ENCODE data around the gene C1QTNF1.

Gene C1QTNF1

GRCh38 chr17:79034931-79035485 is 11.0 kb downstream of the C1QTNF1 start:
- H3K18ac ChIP-seq (ENCODE audit: low read length): no peak overlapping the region
- H3K4me1 ChIP-seq (ENCODE audit: control insufficient read depth in 1 of 2, insufficient read depth in 2 of 2, low read length in 2 of 2): peaks cover 7 to 9% of the 10 kb centered on the region in 2 experiments
- H4K91ac ChIP-seq (ENCODE audit: low read depth, low read length): no peak overlapping the region
- no peak for DNase-seq
- H2AK5ac ChIP-seq (ENCODE audit: low read length): no peak overlapping the region
- H2BK120ac ChIP-seq (ENCODE audit: insufficient read depth, low read length, poor library complexity): no peak overlapping the region
- H3K14ac ChIP-seq (ENCODE audit: low read length): no peak overlapping the region
- H3K4me3 ChIP-seq (ENCODE audit: low read depth, low read length): no peak overlapping the region
- H2AFZ ChIP-seq (ENCODE audit: insufficient read depth, low read length, poor library complexity): no peak overlapping the region
- no peaks in the 10 kb centered on the region for H3K79me1 ChIP-seq (ENCODE audit: low read length)
- H3K4me2 ChIP-seq (ENCODE audit: low read length): no peak overlapping the region
- H3K9me3 ChIP-seq (ENCODE audit: insufficient read depth, low read depth, low read length): peaks cover 3% of the 10 kb centered on the region
- no peak overlapping the region for H3K23ac ChIP-seq (ENCODE audit: low read length)
- H2BK12ac ChIP-seq (ENCODE audit: low read length): no peak overlapping the region
- H3K9ac ChIP-seq (ENCODE audit: low read length): no peak overlapping the region
- H3K27ac ChIP-seq (ENCODE audit: low read depth, low read length): no peak overlapping the region
- H3K79me2 ChIP-seq (ENCODE audit: control insufficient read depth, insufficient read depth, low read length, poor library complexity): no peaks in the 10 kb centered on the region
- no peak overlapping the region for H4K12ac ChIP-seq (ENCODE audit: low read depth, low read length)
- no peak overlapping the region for H4K8ac ChIP-seq (ENCODE audit: low read depth, low read length)
- H2BK5ac ChIP-seq (ENCODE audit: low read depth, low read length, poor library complexity): no peak overlapping the region
- no peaks in the 10 kb centered on the region for H3K27me3 ChIP-seq (ENCODE audit: insufficient read depth, low read length)
- no CpG with 5 or more reads among the region's 8 CpGs for WGBS (ENCODE audit: extremely low coverage, insufficient coverage, insufficient read length)
- no peaks in the 10 kb centered on the region for H3K36me3 ChIP-seq (ENCODE audit: control insufficient read depth in 1 of 2, insufficient read depth in 2 of 2, low read length in 2 of 2)
- H3K4ac ChIP-seq (ENCODE audit: low read depth, low read length): no peak overlapping the region

GRCh38 chr17:79035686-79036085 is 11.7 kb downstream of the C1QTNF1 start:
- WGBS (ENCODE audit: extremely low coverage, insufficient coverage, insufficient read length): no CpG with 5 or more reads among the region's 6 CpGs

DNA sequence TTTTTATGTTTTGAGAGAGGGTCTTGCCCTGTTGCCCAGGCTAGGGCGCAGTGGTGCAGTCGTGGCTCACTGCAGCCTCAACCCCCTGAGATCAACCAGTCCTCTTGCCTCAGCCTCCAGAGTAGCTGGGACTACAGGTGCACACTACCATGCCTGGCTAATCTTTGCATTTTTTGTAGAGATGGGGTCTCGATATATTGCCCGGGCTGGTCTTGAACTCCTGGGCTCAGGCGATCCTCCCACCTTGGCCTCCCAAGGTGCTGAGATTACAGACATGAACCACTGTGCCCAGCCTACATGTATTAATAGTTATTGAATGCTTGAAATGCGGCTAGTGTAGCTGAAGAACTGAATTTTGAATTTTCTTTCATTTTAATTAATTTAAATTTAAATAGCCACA is 12.2 kb downstream of the C1QTNF1 start:
- DNase-seq: no peak
- no peaks in the 10 kb centered on the region for H3K27me3 ChIP-seq (ENCODE audit: insufficient read depth, low read length)
- no CpG with 5 or more reads among the region's 6 CpGs for WGBS (ENCODE audit: extremely low coverage, insufficient coverage, insufficient read length)
- H3K4me1 ChIP-seq (ENCODE audit: control insufficient read depth in 1 of 2, insufficient read depth in 2 of 2, low read length in 2 of 2): peaks cover 7 to 9% of the 10 kb centered on the region in 2 experiments
- no peak overlapping the region for H2BK12ac ChIP-seq (ENCODE audit: low read length)
- H2BK5ac ChIP-seq (ENCODE audit: low read depth, low read length, poor library complexity): no peak overlapping the region
- H3K4me2 ChIP-seq (ENCODE audit: low read length): no peak overlapping the region
- H3K4me3 ChIP-seq (ENCODE audit: low read depth, low read length): no peak overlapping the region
- H3K9ac ChIP-seq (ENCODE audit: low read length): no peak overlapping the region
- no peak overlapping the region for H3K23ac ChIP-seq (ENCODE audit: low read length)
- no peak overlapping the region for H4K8ac ChIP-seq (ENCODE audit: low read depth, low read length)
- no peaks in the 10 kb centered on the region for H3K79me1 ChIP-seq (ENCODE audit: low read length)
- H2BK120ac ChIP-seq (ENCODE audit: insufficient read depth, low read length, poor library complexity): no peak overlapping the region
- H3K18ac ChIP-seq (ENCODE audit: low read length): no peak overlapping the region
- H3K27ac ChIP-seq (ENCODE audit: low read depth, low read length): no peak overlapping the region
- H2AFZ ChIP-seq (ENCODE audit: insufficient read depth, low read length, poor library complexity): no peak overlapping the region
- no peak overlapping the region for H4K91ac ChIP-seq (ENCODE audit: low read depth, low read length)
- no peaks in the 10 kb centered on the region for H3K36me3 ChIP-seq (ENCODE audit: control insufficient read depth in 1 of 2, insufficient read depth in 2 of 2, low read length in 2 of 2)
- H4K12ac ChIP-seq (ENCODE audit: low read depth, low read length): no peak overlapping the region
- H3K79me2 ChIP-seq (ENCODE audit: control insufficient read depth, insufficient read depth, low read length, poor library complexity): no peaks in the 10 kb centered on the region
- no peak overlapping the region for H2AK5ac ChIP-seq (ENCODE audit: low read length)
- H3K9me3 ChIP-seq (ENCODE audit: insufficient read depth, low read depth, low read length): peaks cover 3% of the 10 kb centered on the region
- no peak overlapping the region for H3K14ac ChIP-seq (ENCODE audit: low read length)
- no peak overlapping the region for H3K4ac ChIP-seq (ENCODE audit: low read depth, low read length)

More at GRCh38 chr17:79035686-79036085, 11.7 kb downstream of the C1QTNF1 start:
- Histone ChIP-seq H3K14ac (ENCODE audit: low read length) (no peak overlapping the region), H4K12ac (ENCODE audit: low read depth, low read length) (no peak overlapping the region), H3K36me3 (ENCODE audit: control insufficient read depth in 1 of 2, insufficient read depth in 2 of 2, low read length in 2 of 2) (no peaks in the 10 kb centered on the region), H3K4me3 (ENCODE audit: low read depth, low read length) (no peak overlapping the region), H2AFZ (ENCODE audit: insufficient read depth, low read length, poor library complexity) (no peak overlapping the region), H3K4ac (ENCODE audit: low read depth, low read length) (no peak overlapping the region), H4K8ac (ENCODE audit: low read depth, low read length) (no peak overlapping the region), H2BK120ac (ENCODE audit: insufficient read depth, low read length, poor library complexity) (no peak overlapping the region), H3K79me2 (ENCODE audit: control insufficient read depth, insufficient read depth, low read length, poor library complexity) (no peaks in the 10 kb centered on the region), H3K4me2 (ENCODE audit: low read length) (no peak overlapping the region), H3K4me1 (ENCODE audit: control insufficient read depth in 1 of 2, insufficient read depth in 2 of 2, low read length in 2 of 2) (peaks cover 7 to 9% of the 10 kb centered on the region in 2 experiments), H3K9me3 (ENCODE audit: insufficient read depth, low read depth, low read length) (peaks cover 3% of the 10 kb centered on the region), H2AK5ac (ENCODE audit: low read length) (no peak overlapping the region), H2BK12ac (ENCODE audit: low read length) (no peak overlapping the region), H3K79me1 (ENCODE audit: low read length) (no peaks in the 10 kb centered on the region), H3K18ac (ENCODE audit: low read length) (no peak overlapping the region), H3K27me3 (ENCODE audit: insufficient read depth, low read length) (no peaks in the 10 kb centered on the region), H4K91ac (ENCODE audit: low read depth, low read length) (no peak overlapping the region), H3K23ac (ENCODE audit: low read length) (no peak overlapping the region), H3K27ac (ENCODE audit: low read depth, low read length) (no peak overlapping the region), H2BK5ac (ENCODE audit: low read depth, low read length, poor library complexity) (no peak overlapping the region), H3K9ac (ENCODE audit: low read length) (no peak overlapping the region)
- DNase-seq: no peak

GRCh38 chr17:79036596-79036995 is 12.6 kb downstream of the C1QTNF1 start:
- Histone ChIP-seq H3K79me1 (ENCODE audit: low read length) (no peaks in the 10 kb centered on the region), H2AFZ (ENCODE audit: insufficient read depth, low read length, poor library complexity) (no peak overlapping the region), H4K12ac (ENCODE audit: low read depth, low read length) (no peak overlapping the region), H3K9me3 (ENCODE audit: insufficient read depth, low read depth, low read length) (peaks cover 3% of the 10 kb centered on the region), H4K91ac (ENCODE audit: low read depth, low read length) (no peak overlapping the region), H3K4me2 (ENCODE audit: low read length) (no peak overlapping the region), H3K18ac (ENCODE audit: low read length) (no peak overlapping the region), H3K4me1 (ENCODE audit: control insufficient read depth in 1 of 2, insufficient read depth in 2 of 2, low read length in 2 of 2) (peaks cover 7 to 9% of the 10 kb centered on the region in 2 experiments), H4K8ac (ENCODE audit: low read depth, low read length) (no peak overlapping the region), H3K14ac (ENCODE audit: low read length) (no peak overlapping the region), H2AK5ac (ENCODE audit: low read length) (no peak overlapping the region), H3K36me3 (ENCODE audit: control insufficient read depth in 1 of 2, insufficient read depth in 2 of 2, low read length in 2 of 2) (no peaks in the 10 kb centered on the region), H3K79me2 (ENCODE audit: control insufficient read depth, insufficient read depth, low read length, poor library complexity) (no peaks in the 10 kb centered on the region), H3K27me3 (ENCODE audit: insufficient read depth, low read length) (no peaks in the 10 kb centered on the region), H3K4ac (ENCODE audit: low read depth, low read length) (no peak overlapping the region), H3K9ac (ENCODE audit: low read length) (no peak overlapping the region), H2BK5ac (ENCODE audit: low read depth, low read length, poor library complexity) (no peak overlapping the region), H3K23ac (ENCODE audit: low read length) (no peak overlapping the region), H2BK120ac (ENCODE audit: insufficient read depth, low read length, poor library complexity) (no peak overlapping the region), H3K4me3 (ENCODE audit: low read depth, low read length) (no peak overlapping the region), H2BK12ac (ENCODE audit: low read length) (no peak overlapping the region), H3K27ac (ENCODE audit: low read depth, low read length) (no peak overlapping the region)
- no peak for DNase-seq
- WGBS (ENCODE audit: extremely low coverage, insufficient coverage, insufficient read length): no CpG with 5 or more reads among the region's 3 CpGs

Measured in trophoblast cell (in vitro differentiated cells and primary cell).